ENCODE measurements around the gene GALNTL6. TPM values are rescaled to one million over a fixed set of nuclear protein-coding genes. Genes with fewer than 3 reads are reported as not detected.

Gene GALNTL6
- total and polyA plus RNA-seq, 2 donors from 2014 or later, result 0.60 TPM; not detected in 1

DNA sequence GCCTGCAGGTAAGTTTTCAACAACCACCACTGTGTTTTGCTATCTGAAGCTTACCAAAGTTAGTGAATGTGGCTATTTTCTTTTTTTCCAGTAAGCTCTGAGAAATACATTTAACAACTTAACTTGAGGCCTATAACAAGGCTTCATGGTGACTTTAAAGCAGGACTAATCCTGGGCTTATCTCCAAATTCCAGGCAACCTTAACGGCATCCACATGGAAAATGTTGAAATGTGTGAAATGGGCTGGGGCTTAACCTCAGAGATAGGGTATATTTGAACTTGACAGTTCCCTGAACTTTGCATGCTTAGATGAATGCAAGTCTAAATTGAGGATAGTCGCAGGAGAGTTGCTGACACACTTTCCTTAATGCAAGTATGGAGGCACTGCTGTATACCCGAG, 539.2 kb downstream of the GALNTL6 start:
- Histone ChIP-seq H3K4me3 (ENCODE audit: low read length in 3 of 3) (no peak overlapping the region), H3K4me1 (ENCODE audit: control insufficient read depth in 2 of 3, insufficient read depth in 2 of 3, low read depth in 1 of 3, low read length in 3 of 3) (no peaks in the 10 kb centered on the region), H3K9ac (ENCODE audit: low read length in 3 of 3) (no peak overlapping the region), H3K9me3 (ENCODE audit: control insufficient read depth in 2 of 3, insufficient read depth in 1 of 3, low read length in 3 of 3) (no peaks in the 10 kb centered on the region), H3K27ac (ENCODE audit: low read depth in 2 of 2, low read length in 2 of 2) (no peak overlapping the region), H3K27me3 (ENCODE audit: control insufficient read depth, insufficient read depth, low read length) (no peaks in the 10 kb centered on the region), H3K36me3 (ENCODE audit: control insufficient read depth in 2 of 3, insufficient read depth in 3 of 3, low read length in 3 of 3) (no peaks in the 10 kb centered on the region)
- DNase-seq, result no peak
- TF ChIP-seq, protein P1, sequence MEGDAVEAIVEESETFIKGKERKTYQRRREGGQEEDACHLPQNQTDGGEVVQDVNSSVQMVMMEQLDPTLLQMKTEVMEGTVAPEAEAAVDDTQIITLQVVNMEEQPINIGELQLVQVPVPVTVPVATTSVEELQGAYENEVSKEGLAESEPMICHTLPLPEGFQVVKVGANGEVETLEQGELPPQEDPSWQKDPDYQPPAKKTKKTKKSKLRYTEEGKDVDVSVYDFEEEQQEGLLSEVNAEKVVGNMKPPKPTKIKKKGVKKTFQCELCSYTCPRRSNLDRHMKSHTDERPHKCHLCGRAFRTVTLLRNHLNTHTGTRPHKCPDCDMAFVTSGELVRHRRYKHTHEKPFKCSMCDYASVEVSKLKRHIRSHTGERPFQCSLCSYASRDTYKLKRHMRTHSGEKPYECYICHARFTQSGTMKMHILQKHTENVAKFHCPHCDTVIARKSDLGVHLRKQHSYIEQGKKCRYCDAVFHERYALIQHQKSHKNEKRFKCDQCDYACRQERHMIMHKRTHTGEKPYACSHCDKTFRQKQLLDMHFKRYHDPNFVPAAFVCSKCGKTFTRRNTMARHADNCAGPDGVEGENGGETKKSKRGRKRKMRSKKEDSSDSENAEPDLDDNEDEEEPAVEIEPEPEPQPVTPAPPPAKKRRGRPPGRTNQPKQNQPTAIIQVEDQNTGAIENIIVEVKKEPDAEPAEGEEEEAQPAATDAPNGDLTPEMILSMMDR (IDR thresholded peaks at IDR 0.05; ENCODE audit: borderline replicate concordance, extremely low read depth, insufficient read depth), result no peak
- intact Hi-C loops (cut with DNase I), result no loop called here
- no peak for FAIRE-seq

DNA sequence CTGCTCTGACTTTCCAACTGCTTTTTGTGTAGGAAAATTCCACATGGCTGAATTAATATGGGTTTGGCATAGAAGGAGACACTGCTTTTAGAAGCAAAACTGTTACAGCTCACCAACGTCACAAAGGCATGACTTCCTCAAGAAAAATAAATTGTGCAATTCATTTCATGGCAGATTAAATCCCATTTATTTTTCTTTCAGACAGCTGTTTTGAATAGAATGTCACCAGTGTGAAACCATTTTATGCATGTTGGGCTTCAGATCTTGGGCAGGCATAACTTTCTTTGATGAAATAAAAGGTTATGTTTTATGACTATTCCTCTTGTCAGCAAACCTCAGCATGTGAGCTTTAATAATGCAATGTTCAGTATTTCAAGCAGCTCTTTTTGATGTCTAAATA, 542.8 kb downstream of the GALNTL6 start:
- Histone ChIP-seq H3K9ac (ENCODE audit: low read length in 3 of 3) (no peak overlapping the region), H3K27ac (ENCODE audit: low read depth in 2 of 2, low read length in 2 of 2) (no peak overlapping the region), H3K27me3 (ENCODE audit: control insufficient read depth, insufficient read depth, low read length) (no peaks in the 10 kb centered on the region), H3K4me1 (ENCODE audit: control insufficient read depth in 2 of 3, insufficient read depth in 2 of 3, low read depth in 1 of 3, low read length in 3 of 3) (no peaks in the 10 kb centered on the region), H3K9me3 (ENCODE audit: control insufficient read depth in 2 of 3, insufficient read depth in 1 of 3, low read length in 3 of 3) (no peaks in the 10 kb centered on the region), H3K4me3 (ENCODE audit: low read length in 3 of 3) (no peak overlapping the region), H3K36me3 (ENCODE audit: control insufficient read depth in 2 of 3, insufficient read depth in 3 of 3, low read length in 3 of 3) (no peaks in the 10 kb centered on the region)
- FAIRE-seq (no peak), DNase-seq (peak in 2 of 5 donors; percentile 8 to 14)
- intact Hi-C loops (cut with DNase I), result no loop called here
- TF ChIP-seq, protein P1 (IDR thresholded peaks at IDR 0.05; ENCODE audit: borderline replicate concordance, extremely low read depth, insufficient read depth), result no peak

DNA sequence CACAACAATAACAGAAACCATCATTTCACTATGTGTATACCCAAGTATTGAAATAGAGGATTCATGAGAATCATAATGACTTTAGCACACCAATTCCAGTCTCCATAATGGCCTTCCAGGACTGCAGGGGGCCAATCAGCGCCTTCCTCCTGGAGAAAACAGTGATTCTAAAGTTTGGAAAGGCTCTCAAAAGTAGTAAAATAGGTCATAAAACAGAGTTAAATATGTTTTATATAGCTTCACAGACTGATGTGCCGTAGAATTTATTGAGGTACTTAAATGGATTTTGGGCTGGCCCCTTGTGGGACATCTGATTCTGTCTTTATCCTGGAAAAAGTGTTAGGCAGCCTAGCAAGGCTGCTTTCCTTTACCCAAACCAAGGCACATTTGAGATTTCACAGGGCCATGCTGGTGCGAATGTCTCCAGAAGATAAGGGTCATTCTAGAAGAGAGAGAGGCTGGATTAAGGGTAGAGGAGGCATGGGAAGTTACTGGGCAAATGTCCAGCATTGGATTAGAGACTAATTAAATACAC, 543.9 kb downstream of the GALNTL6 start:
- Histone ChIP-seq H3K4me3 (ENCODE audit: low read length in 3 of 3) (no peak overlapping the region), H3K4me1 (ENCODE audit: control insufficient read depth in 2 of 3, insufficient read depth in 2 of 3, low read depth in 1 of 3, low read length in 3 of 3) (no peaks in the 10 kb centered on the region), H3K9ac (ENCODE audit: low read length in 3 of 3) (no peak overlapping the region), H3K36me3 (ENCODE audit: control insufficient read depth in 2 of 3, insufficient read depth in 3 of 3, low read length in 3 of 3) (no peaks in the 10 kb centered on the region), H3K27me3 (ENCODE audit: control insufficient read depth, insufficient read depth, low read length) (no peaks in the 10 kb centered on the region), H3K9me3 (ENCODE audit: control insufficient read depth in 2 of 3, insufficient read depth in 1 of 3, low read length in 3 of 3) (no peaks in the 10 kb centered on the region), H3K27ac (ENCODE audit: low read depth in 2 of 2, low read length in 2 of 2) (no peak overlapping the region)
- FAIRE-seq, result no peak
- DNase-seq, result no peak
- TF ChIP-seq, protein P1 (IDR thresholded peaks at IDR 0.05; ENCODE audit: borderline replicate concordance, extremely low read depth, insufficient read depth), result no peak
- intact Hi-C loops (cut with DNase I), result no loop called here

DNA sequence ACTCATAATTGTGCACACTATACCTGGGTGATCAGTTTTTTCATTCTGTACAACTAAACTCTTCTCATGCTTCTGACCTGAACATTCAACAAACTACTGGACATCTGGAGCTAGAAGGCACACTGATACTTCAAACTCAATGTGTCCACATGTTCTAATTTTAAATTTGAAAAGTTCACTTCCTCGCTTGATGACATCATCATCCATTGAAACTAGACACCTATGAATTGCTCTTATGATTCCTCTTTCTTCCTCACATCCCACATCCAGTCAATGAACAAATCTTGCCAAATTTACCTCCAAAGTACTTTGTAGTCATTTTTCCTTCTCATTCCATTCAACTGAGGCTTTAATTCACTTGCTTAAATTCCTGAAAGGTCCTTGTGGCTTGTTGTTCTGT, 549.4 kb downstream of the GALNTL6 start:
- Histone ChIP-seq H3K27ac (ENCODE audit: low read depth in 2 of 2, low read length in 2 of 2) (no peak overlapping the region), H3K4me1 (ENCODE audit: control insufficient read depth in 2 of 3, insufficient read depth in 2 of 3, low read depth in 1 of 3, low read length in 3 of 3) (no peaks in the 10 kb centered on the region), H3K4me3 (ENCODE audit: low read length in 3 of 3) (no peak overlapping the region), H3K36me3 (ENCODE audit: control insufficient read depth in 2 of 3, insufficient read depth in 3 of 3, low read length in 3 of 3) (no peaks in the 10 kb centered on the region), H3K27me3 (ENCODE audit: control insufficient read depth, insufficient read depth, low read length) (no peaks in the 10 kb centered on the region), H3K9me3 (ENCODE audit: control insufficient read depth in 2 of 3, insufficient read depth in 1 of 3, low read length in 3 of 3) (no peaks in the 10 kb centered on the region), H3K9ac (ENCODE audit: low read length in 3 of 3) (no peak overlapping the region)
- DNase-seq (no peak), FAIRE-seq (no peak)
- intact Hi-C loops (cut with DNase I), result no loop called here
- TF ChIP-seq, protein P1 (IDR thresholded peaks at IDR 0.05; ENCODE audit: borderline replicate concordance, extremely low read depth, insufficient read depth), result no peak

Data from kidney (tissue), 14 donors.